ENCODE results near the gene SDK1.
"Not testable (repeated sequence)": the region's sequence is repeated elsewhere in the genome, so short reads cannot be mapped to it uniquely, and the experiment has no call there.

SDK1 gene

DNA sequence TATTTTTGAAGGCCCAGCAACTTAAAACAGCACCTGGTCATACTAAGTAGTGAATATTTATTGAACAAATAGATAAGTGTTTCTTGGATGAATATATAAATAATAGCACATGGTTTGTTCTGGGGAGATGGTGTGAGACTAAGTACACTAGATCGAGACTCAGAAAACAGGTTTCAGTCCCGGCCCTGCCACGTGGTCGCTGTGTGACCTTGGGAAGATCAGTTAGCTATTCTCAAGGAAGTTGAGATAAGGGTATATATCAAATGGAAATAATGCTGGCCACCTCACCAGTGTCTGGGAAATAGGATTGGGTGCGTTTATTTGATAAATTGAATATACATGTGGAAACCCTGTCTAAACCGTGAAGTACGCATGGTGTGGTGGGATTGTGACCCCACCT, 354.6 kb downstream of the SDK1 start:
- no peak for DNase-seq (ENCODE audit: low spot score)

GRCh38 chr7:3657206-3657605, 356.2 kb downstream of the SDK1 start:
- no peak for DNase-seq (ENCODE audit: low spot score)

DNA sequence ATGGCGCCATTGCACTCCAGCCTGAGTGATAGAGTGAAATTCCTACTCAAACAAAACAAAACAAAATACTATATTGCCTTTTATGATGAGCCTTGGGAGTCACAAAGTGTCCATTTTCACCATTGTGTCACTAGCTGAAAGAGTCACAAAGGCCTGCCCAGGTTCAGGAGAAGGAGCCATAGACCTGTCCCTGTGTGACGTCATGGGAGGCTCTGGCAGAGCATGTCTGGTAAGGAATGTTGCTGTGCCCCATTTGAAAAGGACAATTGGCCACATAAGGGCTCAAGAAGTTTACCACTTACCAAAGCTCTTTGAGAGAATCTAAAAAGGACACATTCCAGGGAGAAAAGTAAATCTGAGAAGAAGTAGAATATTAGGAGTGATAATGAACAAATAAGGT, 367.7 kb downstream of the SDK1 start:
- DNase-seq (ENCODE audit: low spot score), result no peak

GRCh38 chr7:3670898-3671297, 369.8 kb downstream of the SDK1 start:
- no peak for DNase-seq (ENCODE audit: low spot score)

DNA sequence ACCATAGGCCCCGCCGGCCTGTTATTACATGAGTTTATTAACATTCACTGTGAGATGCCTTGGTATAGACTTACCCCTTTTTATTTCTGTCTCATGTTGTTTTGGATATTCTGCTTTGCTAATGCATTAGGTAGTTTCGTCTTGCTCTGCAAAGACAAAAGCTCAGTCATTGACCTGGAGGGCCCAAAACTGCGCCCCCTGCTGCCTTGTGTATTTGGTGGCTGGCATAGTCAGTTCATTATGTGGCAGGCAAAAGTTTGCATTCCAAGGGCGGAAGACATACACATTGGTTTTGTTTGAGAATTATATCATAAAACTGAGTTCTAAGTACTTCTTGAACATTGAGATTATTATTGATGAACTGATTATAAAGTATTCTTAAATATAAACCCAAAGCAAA, 372.5 kb downstream of the SDK1 start:
- DNase-seq (ENCODE audit: low spot score), result peak; percentile 36

DNA sequence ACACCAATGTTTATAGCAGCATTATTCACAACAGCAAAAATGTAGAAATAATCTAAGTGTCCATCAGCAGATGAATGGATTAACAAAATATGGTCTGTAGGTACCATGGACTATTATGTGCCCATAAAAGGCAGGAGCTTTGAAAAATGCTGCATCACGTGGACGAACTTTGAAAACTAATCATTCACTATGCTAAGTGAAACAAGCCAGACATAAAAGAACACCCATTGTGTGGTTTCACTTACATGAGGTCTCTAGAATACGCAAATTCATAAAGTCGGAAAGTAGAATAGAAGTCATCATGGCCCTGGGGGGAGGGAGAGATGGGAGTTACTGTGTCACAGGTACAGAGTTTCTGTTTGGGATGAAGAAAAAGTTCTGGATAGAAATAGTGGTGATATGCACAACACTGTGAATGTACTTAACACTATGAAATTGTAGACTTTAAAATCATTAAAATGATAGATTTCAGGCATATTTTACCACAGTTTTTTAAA, 377.3 kb downstream of the SDK1 start:
- DNase-seq (ENCODE audit: low spot score), result no peak

DNA sequence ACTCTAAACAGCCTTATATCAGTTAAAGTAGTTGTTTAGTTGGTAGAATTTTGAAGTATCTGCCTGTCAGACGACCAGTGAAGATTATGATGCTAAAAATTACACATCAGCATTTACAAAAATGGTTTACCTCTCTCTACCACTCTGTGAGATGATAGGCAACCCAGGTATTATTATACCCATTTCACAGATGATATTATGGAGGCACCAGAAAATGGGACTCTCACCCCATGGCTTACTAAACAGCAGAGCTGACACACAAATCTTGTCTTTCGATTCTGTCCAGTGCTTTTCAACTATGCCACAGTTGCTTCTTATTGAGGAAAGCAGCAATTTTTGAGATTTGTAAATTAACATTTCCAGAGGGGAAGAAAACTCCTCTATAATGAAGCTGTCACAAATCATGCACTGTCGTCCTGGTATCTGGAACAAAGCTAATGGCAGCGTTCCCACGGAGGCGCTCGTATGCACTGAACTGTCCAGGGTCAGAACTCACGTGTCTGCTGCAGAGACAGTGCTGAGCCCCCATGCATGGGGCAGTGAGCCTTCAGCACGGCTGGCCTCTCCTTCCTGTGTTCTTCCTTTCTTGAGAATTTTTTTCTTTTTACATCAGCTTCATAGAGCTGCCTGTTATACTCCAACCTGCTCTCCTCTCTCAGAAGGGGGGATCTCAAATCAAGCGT, 381.1 kb downstream of the SDK1 start:
- DNase-seq (ENCODE audit: low spot score), result no peak

- DNase-seq (ENCODE audit: low spot score), result no peak
Measured at GRCh38 chr7:3683546-3684539, 382.8 kb downstream of the SDK1 start.

DNA sequence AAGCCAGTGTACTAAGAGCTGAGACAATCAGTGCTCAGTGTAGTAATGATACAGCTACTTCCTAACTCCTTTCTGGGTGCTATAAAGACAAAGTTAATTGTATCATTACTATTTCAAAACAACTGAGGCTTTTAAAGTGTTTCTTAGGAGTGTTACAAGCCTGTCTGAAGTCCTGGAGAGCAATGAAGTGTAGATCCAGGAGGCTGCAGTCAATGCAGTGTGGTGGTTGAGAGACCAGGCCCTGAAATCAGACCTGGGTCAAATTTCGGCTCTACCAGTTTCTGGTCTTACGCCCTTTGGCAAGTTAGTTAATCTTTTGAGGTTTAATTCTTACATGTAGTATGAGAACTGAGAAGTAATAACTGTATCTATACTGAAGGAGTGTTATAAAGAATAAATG, 387.0 kb downstream of the SDK1 start:
- DNase-seq (ENCODE audit: low spot score), result no peak

- DNase-seq (ENCODE audit: low spot score), result no peak
Measured at GRCh38 chr7:3688842-3689241, 387.8 kb downstream of the SDK1 start.

DNA sequence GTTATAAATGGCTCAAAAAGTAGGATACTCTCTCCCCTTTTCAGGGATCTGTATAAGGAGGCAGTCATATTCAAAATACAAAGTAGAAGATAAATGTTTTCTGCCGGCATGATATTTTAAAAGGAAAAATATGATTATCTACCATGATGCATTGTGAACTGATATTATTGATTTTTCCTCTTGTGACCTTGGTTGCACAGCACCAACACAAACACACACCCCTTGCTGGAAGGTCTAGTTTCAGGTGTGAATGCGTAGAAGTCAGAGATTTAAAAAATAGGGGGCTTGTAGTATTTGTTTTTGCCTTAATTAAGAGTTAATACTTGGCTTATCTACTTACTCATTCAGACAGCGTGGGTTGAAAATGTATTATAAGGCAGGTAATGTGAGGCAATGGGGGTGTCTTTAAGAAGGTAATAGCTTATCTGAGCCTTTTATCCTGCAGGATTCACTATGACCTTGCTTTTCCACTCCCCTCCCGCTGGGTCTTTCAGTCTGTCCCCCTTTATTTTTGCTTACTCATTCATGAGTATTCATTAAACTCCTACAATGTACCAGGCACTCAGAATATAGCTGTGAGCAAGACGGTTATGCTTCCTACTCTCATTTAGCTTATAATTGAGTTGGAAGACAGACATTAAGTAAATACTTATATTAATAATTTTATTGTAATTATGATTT, 390.6 kb downstream of the SDK1 start:
- DNase-seq (ENCODE audit: low spot score), result no peak

GRCh38 chr7:3695602-3696001, 394.6 kb downstream of the SDK1 start:
- DNase-seq (ENCODE audit: low spot score), result no peak

GRCh38 chr7:3696113-3696512, 395.1 kb downstream of the SDK1 start:
- DNase-seq (ENCODE audit: low spot score), result no peak

GRCh38 chr7:3697472-3697871, 396.4 kb downstream of the SDK1 start:
- DNase-seq (ENCODE audit: low spot score), result no peak

DNA sequence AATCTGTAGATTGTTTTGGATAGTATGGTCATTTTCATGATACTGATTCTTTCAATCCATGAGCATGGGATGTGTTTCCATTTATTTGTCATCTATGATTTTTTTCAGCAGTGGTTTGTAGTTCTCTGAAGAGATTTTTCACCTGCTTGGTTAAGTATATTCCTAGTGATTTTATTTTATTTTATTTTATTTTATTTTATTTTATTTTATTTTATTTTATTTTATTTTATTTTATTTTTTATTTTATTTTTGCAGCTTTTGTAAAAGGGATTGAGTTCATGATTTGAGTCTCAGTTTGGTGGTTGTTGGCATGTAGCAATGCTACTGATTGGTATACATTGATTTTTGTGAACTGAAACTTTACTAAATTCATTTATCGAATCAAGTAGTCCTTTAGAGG, 404.2 kb downstream of the SDK1 start:
- DNase-seq (ENCODE audit: low spot score), result no peak

DNA sequence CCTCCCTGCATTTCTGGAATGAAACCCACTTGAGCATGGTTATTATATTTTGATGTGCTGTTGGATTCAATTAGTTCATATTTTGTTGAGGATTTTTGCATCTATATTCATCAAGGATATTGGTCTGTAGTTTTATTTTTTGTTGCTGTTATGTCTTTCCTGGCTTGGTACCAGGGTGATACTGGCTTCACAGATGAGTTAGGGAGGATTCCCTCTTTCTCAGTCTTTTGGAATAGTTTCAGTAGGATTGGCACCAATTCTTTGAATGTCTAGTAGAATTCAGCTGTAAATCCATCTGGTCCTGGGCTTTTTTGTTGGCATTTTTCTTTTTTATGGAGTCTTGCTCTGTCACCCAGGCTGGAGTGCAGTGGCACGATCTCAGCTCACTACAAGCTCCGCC, 405.0 kb downstream of the SDK1 start:
- DNase-seq (ENCODE audit: low spot score), result not testable (repeated sequence)

DNA sequence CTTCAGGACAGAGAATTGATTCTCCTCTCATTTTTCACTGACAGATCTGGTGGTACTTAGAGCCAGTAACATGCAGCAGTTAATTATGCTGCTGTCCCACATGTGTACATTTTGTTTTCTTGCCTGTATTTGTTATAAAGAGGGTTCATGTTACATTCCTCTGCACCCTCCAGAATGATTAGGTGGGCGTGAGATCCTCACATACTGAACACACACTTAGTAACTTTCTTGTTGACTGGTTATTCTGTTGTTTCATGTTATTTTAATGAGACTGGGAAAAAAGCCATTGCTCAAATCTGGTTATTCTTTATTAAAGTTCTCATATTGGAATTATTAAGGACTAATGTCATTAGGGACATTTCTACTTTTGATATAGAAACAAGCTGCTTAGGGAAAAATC, 409.1 kb downstream of the SDK1 start:
- DNase-seq (ENCODE audit: low spot score), result no peak

DNA sequence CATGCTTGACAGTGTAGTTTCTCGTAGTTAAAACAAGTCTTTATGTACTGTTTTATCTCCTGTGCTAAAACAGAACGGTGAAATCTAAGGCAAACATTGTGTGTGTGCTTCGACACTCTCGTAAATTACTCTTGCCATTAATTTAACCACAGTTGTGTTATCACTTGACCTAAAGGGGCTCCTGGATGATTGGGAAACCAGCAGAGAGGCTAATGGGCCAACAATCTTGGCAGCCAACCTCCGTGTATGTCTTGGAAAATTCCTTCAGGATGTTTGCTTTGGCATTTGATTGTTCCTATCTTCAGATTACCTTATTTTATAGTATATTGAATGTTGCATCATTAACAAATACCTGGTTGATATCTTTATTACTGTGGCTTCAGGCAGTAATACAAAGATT, 409.5 kb downstream of the SDK1 start:
- DNase-seq (ENCODE audit: low spot score), result no peak

GRCh38 chr7:3712841-3713240, 411.8 kb downstream of the SDK1 start:
- no peak for DNase-seq (ENCODE audit: low spot score)

GRCh38 chr7:3721422-3721821, 420.4 kb downstream of the SDK1 start:
- no peak for DNase-seq (ENCODE audit: low spot score)

DNA sequence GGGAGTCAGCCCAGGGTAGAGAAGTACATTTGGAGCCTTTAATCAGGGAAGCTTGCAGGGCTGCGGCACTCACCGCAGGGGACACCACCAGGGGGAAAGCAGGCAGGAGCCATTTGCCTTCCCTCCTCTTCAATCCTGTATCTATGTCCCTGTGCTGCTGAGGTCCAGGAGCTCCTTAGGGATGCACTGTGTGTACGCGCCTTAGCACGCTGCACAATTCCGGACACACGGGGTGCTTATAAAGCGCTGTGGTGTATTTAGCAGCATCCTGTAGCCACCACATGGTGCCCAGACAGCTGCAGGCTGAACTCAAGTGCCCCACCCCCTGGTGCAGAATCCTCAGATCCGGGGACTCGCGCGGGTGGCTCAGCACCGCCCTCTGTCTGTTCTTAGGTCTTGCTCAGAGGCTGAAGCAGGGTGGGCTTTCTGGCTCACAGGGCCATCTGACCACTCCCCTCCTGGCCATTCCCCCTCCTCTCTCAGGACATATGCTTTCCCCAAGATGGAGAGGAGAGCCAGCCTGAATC, 421.4 kb downstream of the SDK1 start:
- DNase-seq (ENCODE audit: low spot score), result no peak

Measured in CD4-positive, alpha-beta T cell treated with Interleukin-15 for 4 hours (primary cell).